H1 (cell line): ENCODE measurements around the gene VPS13A. TPM values are rescaled to one million over a fixed set of nuclear protein-coding genes. Genes with fewer than 3 reads are reported as not detected.

Experiments used
- CTCF ChIA-PET: fragments of 300-600 bp; sonication (Branson Sonifier 250); formaldehyde crosslinking; loops from one replicate; lab custom pipeline; 2021; ENCODE audit not compliant: partially characterized antibody; lab: Charles Lee
- POLR2A ChIA-PET: fragments of 300-600 bp; sonication (Branson Sonifier 250); formaldehyde crosslinking; loops from one replicate; lab custom pipeline; 2021; ENCODE audit warnings: inconsistent platforms; ENCODE audit not compliant: partially characterized antibody; lab: Charles Lee
- DNase-seq, 2 experiments: peaks; one replicate each; pipeline versions ENCODE4 v3.0.0 to v3.0.0-alpha.2; 2010 to 2022; ENCODE audit warnings: low spot score in 2 of 2, low read depth in 1 of 2, mixed read lengths in 1 of 2
- FAIRE-seq: peaks from 2 replicates; lab custom pipeline; 2011; peaks lifted over from hg19 to GRCh38; lab: Jason Lieb, UNC
- H2AFZ ChIP-seq: 2 replicates; pipeline ENCODE4 v1.8.1; 2012; ENCODE audit warnings: low read length, inconsistent platforms
- H2AK5ac ChIP-seq: 2 replicates; pipeline ENCODE4 v1.6.1; 2013; ENCODE audit warnings: low read depth, low read length
- H2BK120ac ChIP-seq: replicated peaks from 2 replicates; pipeline ENCODE3; 2013; ENCODE audit warnings: low read depth, low read length, inconsistent platforms
- H2BK12ac ChIP-seq: 2 replicates; pipeline ENCODE4 v1.6.1; 2013; ENCODE audit warnings: low read depth, low read length
- H2BK15ac ChIP-seq: 2 replicates; pipeline ENCODE4 v1.6.1; 2013; ENCODE audit warnings: low read length
- H2BK20ac ChIP-seq: 2 replicates; pipeline ENCODE4 v1.6.1; 2013; ENCODE audit warnings: low read length
- H2BK5ac ChIP-seq: 2 replicates; pipeline ENCODE4 v1.6.1; 2013; ENCODE audit warnings: low read depth, low read length
- H3K14ac ChIP-seq: 2 replicates; pipeline ENCODE4 v1.6.1; 2013; ENCODE audit warnings: inconsistent platforms; ENCODE audit not compliant: insufficient read length
- H3K18ac ChIP-seq: 2 replicates; pipeline ENCODE4 v1.6.1; 2013; ENCODE audit warnings: low read length; ENCODE audit errors: extremely low read depth
- H3K23ac ChIP-seq: 2 replicates; pipeline ENCODE4 v1.6.1; 2013; ENCODE audit warnings: inconsistent platforms; ENCODE audit not compliant: insufficient read length
- H3K23me2 ChIP-seq: 2 replicates; pipeline ENCODE4 v1.6.1; 2013; ENCODE audit warnings: low read depth, low read length
- H3K27ac ChIP-seq: 2 replicates; pipeline ENCODE4 v1.6.1; 2011; ENCODE audit warnings: low read depth, low read length, inconsistent platforms
- H3K27me3 ChIP-seq, 4 experiments: replicated peaks in 1 of 4; 1 replicate in 1 of 4; 2 replicates in 3 of 4; pipeline versions ENCODE4 v1.6.1 to v1.8.1; 2011 to 2013; ENCODE audit warnings: low read length in 3 of 4, mild to moderate bottlenecking in 3 of 4, inconsistent platforms in 2 of 4, mixed read lengths in 2 of 4, moderate library complexity in 1 of 4; ENCODE audit not compliant: control insufficient read depth in 3 of 4, insufficient read depth in 3 of 4; ENCODE audit errors: extremely low read depth in 1 of 4
- H3K36me3 ChIP-seq, 4 experiments: 2 replicates each; pipeline versions ENCODE4 v1.6.1 to v1.8.1; 2011 to 2013; ENCODE audit warnings: mild to moderate bottlenecking in 4 of 4, low read length in 3 of 4, moderate library complexity in 2 of 4, control low read depth in 1 of 4, inconsistent platforms in 1 of 4; ENCODE audit not compliant: insufficient read depth in 4 of 4, control insufficient read depth in 2 of 4
- H3K4ac ChIP-seq: replicated peaks from 2 replicates; pipeline ENCODE3; 2013; ENCODE audit warnings: low read length, low read depth, mixed read lengths, inconsistent platforms; ENCODE audit not compliant: insufficient read length
- H3K4me1 ChIP-seq, 4 experiments: replicated peaks in 1 of 4; 1 replicate in 1 of 4; 2 replicates in 3 of 4; pipeline versions ENCODE4 v1.6.1 to v1.8.1; 2011 to 2013; ENCODE audit warnings: low read length in 3 of 4, inconsistent platforms in 2 of 4, mixed read lengths in 1 of 4; ENCODE audit not compliant: insufficient read depth in 4 of 4, control insufficient read depth in 3 of 4
- H3K4me2 ChIP-seq, 2 experiments: 2 replicates each; pipeline versions ENCODE4 v1.6.1 to v1.8.1; 2011 to 2013; ENCODE audit warnings: low read depth in 2 of 2, low read length in 2 of 2, control low read depth in 1 of 2, inconsistent platforms in 1 of 2, mild to moderate bottlenecking in 1 of 2; ENCODE audit not compliant: insufficient read depth in 1 of 2
- H3K4me3 ChIP-seq, 4 experiments: fragments of 200-600, 300-600 bp in 1 of 4; sonication (generic), shearing (Covaris generic), sonication (Bioruptor Twin) in 1 of 4; 2 replicates each; pipeline versions ENCODE4 v1.5.1 to v1.8.1; 2011 to 2016; ENCODE audit warnings: low read length in 4 of 4, low read depth in 3 of 4, control low read depth in 2 of 4, inconsistent platforms in 2 of 4, mild to moderate bottlenecking in 2 of 4, mixed read lengths in 1 of 4, moderate library complexity in 1 of 4; ENCODE audit not compliant: insufficient read depth in 2 of 4; ENCODE audit errors: extremely low read depth in 1 of 4
- H3K56ac ChIP-seq: replicated peaks from 2 replicates; pipeline ENCODE3; 2013; ENCODE audit warnings: low read depth, mild to moderate bottlenecking, mixed read lengths, low read length, inconsistent platforms; ENCODE audit not compliant: insufficient read length
- H3K79me1 ChIP-seq: 2 replicates; pipeline ENCODE4 v1.6.1; 2013; ENCODE audit warnings: low read depth, low read length, control low read depth
- H3K79me2 ChIP-seq, 2 experiments: 2 replicates each; pipeline versions ENCODE4 v1.6.1 to v1.8.1; 2012 to 2013; ENCODE audit warnings: low read length in 2 of 2, mild to moderate bottlenecking in 2 of 2, inconsistent platforms in 1 of 2; ENCODE audit not compliant: insufficient read depth in 2 of 2, control insufficient read depth in 1 of 2
- H3K9ac ChIP-seq, 4 experiments: replicated peaks in 1 of 4; 1 replicate in 1 of 4; 2 replicates in 3 of 4; pipeline versions ENCODE4 v1.6.1 to v1.8.1; 2011 to 2013; ENCODE audit warnings: low read depth in 3 of 4, low read length in 3 of 4, control low read depth in 2 of 4, mild to moderate bottlenecking in 2 of 4, moderate library complexity in 2 of 4, inconsistent platforms in 1 of 4; ENCODE audit errors: extremely low read depth in 1 of 4
- H3K9me3 ChIP-seq, 2 experiments: 2 replicates each; pipeline versions ENCODE4 v1.6.1 to v1.8.1; 2012 to 2013; ENCODE audit warnings: mild to moderate bottlenecking in 2 of 2, moderate library complexity in 2 of 2, control low read depth in 1 of 2, inconsistent platforms in 1 of 2, low read depth in 1 of 2, low read length in 1 of 2, mixed read lengths in 1 of 2; ENCODE audit not compliant: insufficient read depth in 2 of 2
- H4K20me1 ChIP-seq, 2 experiments: replicated peaks in 1 of 2; 2 replicates each; pipeline versions ENCODE3 to v1.8.1; 2011 to 2013; ENCODE audit warnings: inconsistent platforms in 2 of 2, low read length in 2 of 2, mild to moderate bottlenecking in 1 of 2; ENCODE audit not compliant: insufficient read depth in 2 of 2, control insufficient read depth in 1 of 2
- H4K5ac ChIP-seq: 2 replicates; pipeline ENCODE4 v1.6.1; 2013; ENCODE audit warnings: low read length, low read depth, mixed read lengths, inconsistent platforms; ENCODE audit not compliant: insufficient read length
- H4K8ac ChIP-seq: 2 replicates; pipeline ENCODE4 v1.8.0; 2013; ENCODE audit warnings: mild to moderate bottlenecking, moderate library complexity, low read length, inconsistent platforms; ENCODE audit not compliant: insufficient read depth; ENCODE audit errors: extremely low read depth
- H4K91ac ChIP-seq: replicated peaks from 2 replicates; pipeline ENCODE3; 2013; ENCODE audit warnings: low read length, mixed read lengths, inconsistent platforms; ENCODE audit not compliant: insufficient read length
- TAF7 ChIP-seq: optimal IDR thresholded peaks from 2 replicates; pipeline ENCODE3; 2011; ENCODE audit warnings: low read depth, mild to moderate bottlenecking, inconsistent platforms, low read length, moderate library complexity, borderline replicate concordance
- WGBS, 2 experiments: shearing (Covaris generic) in 1 of 2; methylation state at CpG; one replicate each; pipeline versions ENCODE4 v1.1.6 to v1.1.7; 2013 to 2015; ENCODE audit warnings: low lambda C conversion rate in 2 of 2, mixed read lengths in 2 of 2, inconsistent platforms in 1 of 2, low coverage in 1 of 2, missing lambda C conversion rate in 1 of 2; ENCODE audit not compliant: insufficient replicate concordance in 2 of 2, insufficient coverage in 1 of 2, insufficient read length in 1 of 2; ENCODE audit errors: extremely low coverage in 1 of 2, missing lambda C conversion rate in 1 of 2; 5-methylcytosine and 5-hydroxymethylcytosine counted together
- polyA plus RNA-seq, 7 experiments: library from polyadenylated mRNA; depleted of rRNA in 3 of 7; stranded (reverse) in 5 of 7; unstranded in 2 of 7; fragments of >200 nt in 5 of 7; fragments of 200-250 nt in 2 of 7; gene quantifications; 1 replicate in 5 of 7; 2 replicates in 1 of 7; 4 replicates in 1 of 7; pipeline versions ENCODE4 v1.2.1 to v1.2.3, GENCODE V29; 2011 to 2013; ENCODE audit warnings: missing spikeins in 2 of 7, mixed read lengths in 2 of 7
- total RNA-seq: library from RNA; stranded (reverse); fragmentation: NEBNext Ultra II Directional; extraction: Animal tissue kit (Norgen Biotek cat#: 25700); gene quantifications from 2 replicates; pipeline ENCODE4 v1.2.1, GENCODE V29; 2021
- TF ChIP-seq, protein P1 (sequence below): IDR thresholded peaks from 2 replicates; pipeline ENCODE4 v1.6.1; 2012; ENCODE audit warnings: inconsistent platforms

VPS13A gene
- total and polyA plus RNA-seq, 2 of the 8 experiments (the other 6 are each of a cell fraction or from before 2014, with no cell fraction given), result 6.0 to 36.5 TPM

- no peak overlapping the region for H4K91ac ChIP-seq
- ChIA-PET POLR2A (no interaction called here), CTCF (no interaction called here)
- H3K4me3 ChIP-seq, result no peak overlapping the region
- no peaks in the 10 kb centered on the region for H3K79me2 ChIP-seq
- no peaks in the 10 kb centered on the region; a peak in 3 of 8 replicates for H3K36me3 ChIP-seq
- no peak overlapping the region for H2BK120ac ChIP-seq
- H3K79me1 ChIP-seq, result no peaks in the 10 kb centered on the region; the same call in 1 of the 2 replicates
- H3K56ac ChIP-seq, result no peak overlapping the region
- no peaks in the 10 kb centered on the region; a peak in 1 of 7 replicates for H3K4me1 ChIP-seq
- H4K8ac ChIP-seq, result no peak overlapping the region
- no peak overlapping the region for H3K23ac ChIP-seq
- no peak for DNase-seq
- H3K4ac ChIP-seq, result no peak overlapping the region
- no peak overlapping the region for H3K18ac ChIP-seq
- H3K4me2 ChIP-seq, result no peak overlapping the region
- no peaks in the 10 kb centered on the region for H3K9me3 ChIP-seq
- no peaks in the 10 kb centered on the region for H3K23me2 ChIP-seq
- no peak overlapping the region for H3K9ac ChIP-seq
- H3K27ac ChIP-seq, result no peak overlapping the region
- H4K5ac ChIP-seq, result no peak overlapping the region
- H2AFZ ChIP-seq, result no peak overlapping the region
- H2AK5ac ChIP-seq, result no peak overlapping the region
- H4K20me1 ChIP-seq, result no peaks in the 10 kb centered on the region
- no peak for FAIRE-seq
- no peak overlapping the region for H3K14ac ChIP-seq
- no peak overlapping the region for H2BK5ac ChIP-seq
- no peak overlapping the region for H2BK20ac ChIP-seq
- no peaks in the 10 kb centered on the region for H3K27me3 ChIP-seq
- no peak overlapping the region for H2BK12ac ChIP-seq
- WGBS, 2 experiments, result 90% methylated on average over 1 of the region's 1 CpG; no CpG with 5 or more reads in 1 of the 2 experiments
- no peak overlapping the region for H2BK15ac ChIP-seq
- TF ChIP-seq, protein P1, sequence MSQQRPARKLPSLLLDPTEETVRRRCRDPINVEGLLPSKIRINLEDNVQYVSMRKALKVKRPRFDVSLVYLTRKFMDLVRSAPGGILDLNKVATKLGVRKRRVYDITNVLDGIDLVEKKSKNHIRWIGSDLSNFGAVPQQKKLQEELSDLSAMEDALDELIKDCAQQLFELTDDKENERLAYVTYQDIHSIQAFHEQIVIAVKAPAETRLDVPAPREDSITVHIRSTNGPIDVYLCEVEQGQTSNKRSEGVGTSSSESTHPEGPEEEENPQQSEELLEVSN, result no peak
- no peak for TF ChIP-seq TAF7
Measured at GRCh38 chr9:77251050-77251449, 73.7 kb downstream of the VPS13A start.
